ENCODE data around the gene RHOG. TPM values are rescaled to one million over a fixed set of nuclear protein-coding genes. Genes with fewer than 3 reads are reported as not detected.

Gene RHOG
- total and polyA plus RNA-seq, 9 of the 15 experiments (the other 6 are each of a cell fraction or from before 2014, with no cell fraction given): 22.6 to 162 (median 80.3) TPM

DNA sequence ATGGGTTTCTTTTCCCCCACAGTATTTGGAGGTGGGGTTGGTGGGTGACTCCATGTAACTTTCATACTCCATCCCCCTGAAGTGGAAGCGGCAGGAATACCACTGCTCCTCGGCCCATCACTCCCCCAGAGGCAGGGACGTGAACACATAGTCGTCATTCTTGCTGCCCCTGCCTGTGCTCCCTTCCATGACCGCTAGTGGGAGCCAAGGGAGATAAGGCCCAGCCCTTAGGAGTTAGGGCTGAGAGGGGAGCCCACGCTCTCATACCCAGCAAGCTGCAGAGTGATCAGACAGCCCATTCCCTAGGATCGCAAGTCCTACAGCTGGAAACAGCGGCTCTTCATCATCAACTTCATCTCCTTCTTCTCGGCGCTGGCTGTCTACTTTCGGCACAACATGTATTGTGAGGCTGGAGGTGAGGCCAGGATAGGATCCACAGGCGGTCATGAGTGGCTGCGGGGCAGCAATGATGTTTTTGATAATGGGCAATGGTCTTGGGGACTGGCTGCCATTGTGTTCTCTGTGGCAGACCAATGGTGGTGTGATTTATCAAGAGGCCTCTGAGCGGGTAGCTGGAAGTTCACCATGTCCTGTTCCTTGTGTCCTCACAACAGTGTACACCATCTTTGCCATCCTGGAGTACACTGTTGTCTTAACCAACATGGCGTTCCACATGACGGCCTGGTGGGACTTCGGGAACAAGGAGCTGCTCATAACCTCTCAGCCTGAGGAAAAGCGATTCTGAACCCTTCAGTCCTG is 15.9 kb downstream of the RHOG start (continued):
- no peak for TF ChIP-seq ELF2 (CRISPR knock-in tag; IDR thresholded peaks at IDR 0.05)
- TF ChIP-seq, protein P1, sequence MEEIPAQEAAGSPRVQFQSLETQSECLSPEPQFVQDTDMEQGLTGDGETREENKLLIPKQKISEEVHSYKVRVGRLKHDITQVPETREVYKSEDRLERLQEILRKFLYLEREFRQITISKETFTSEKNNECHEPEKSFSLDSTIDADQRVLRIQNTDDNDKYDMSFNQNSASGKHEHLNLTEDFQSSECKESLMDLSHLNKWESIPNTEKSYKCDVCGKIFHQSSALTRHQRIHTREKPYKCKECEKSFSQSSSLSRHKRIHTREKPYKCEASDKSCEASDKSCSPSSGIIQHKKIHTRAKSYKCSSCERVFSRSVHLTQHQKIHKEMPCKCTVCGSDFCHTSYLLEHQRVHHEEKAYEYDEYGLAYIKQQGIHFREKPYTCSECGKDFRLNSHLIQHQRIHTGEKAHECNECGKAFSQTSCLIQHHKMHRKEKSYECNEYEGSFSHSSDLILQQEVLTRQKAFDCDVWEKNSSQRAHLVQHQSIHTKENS (CRISPR knock-in tag; IDR thresholded peaks at IDR 0.05): 0 out of 2 replicates have a peak, but pooled peaks have one; percentile 4
- TF ChIP-seq TSC22D4 (tag; IDR thresholded peaks at IDR 0.05): no peak
- no peak for TF ChIP-seq SAFB2 (IDR thresholded peaks at IDR 0.05; ENCODE audit: borderline replicate concordance, low read depth, low read length, severe bottlenecking)
- no peak for TF ChIP-seq GABPB2 (CRISPR knock-in tag; conservative IDR thresholded peaks at IDR 0.05)
- TF ChIP-seq EGR1 (conservative IDR thresholded peaks at IDR 0.05): peak; percentile 45; the same call in 1 of the 2 replicates
- TF ChIP-seq CTBP1 (IDR thresholded peaks at IDR 0.05; ENCODE audit: borderline replicate concordance): peak; percentile 89
- TF ChIP-seq RAD51 (IDR thresholded peaks at IDR 0.05; ENCODE audit: borderline replicate concordance, low read depth): no peak
- no peak for TF ChIP-seq TGIF2 (CRISPR knock-in tag; IDR thresholded peaks at IDR 0.05)
- TF ChIP-seq SMAD1 (IDR thresholded peaks at IDR 0.05; ENCODE audit: low read depth, low read length, partially characterized antibody): no peak
- TF ChIP-seq, protein P2, sequence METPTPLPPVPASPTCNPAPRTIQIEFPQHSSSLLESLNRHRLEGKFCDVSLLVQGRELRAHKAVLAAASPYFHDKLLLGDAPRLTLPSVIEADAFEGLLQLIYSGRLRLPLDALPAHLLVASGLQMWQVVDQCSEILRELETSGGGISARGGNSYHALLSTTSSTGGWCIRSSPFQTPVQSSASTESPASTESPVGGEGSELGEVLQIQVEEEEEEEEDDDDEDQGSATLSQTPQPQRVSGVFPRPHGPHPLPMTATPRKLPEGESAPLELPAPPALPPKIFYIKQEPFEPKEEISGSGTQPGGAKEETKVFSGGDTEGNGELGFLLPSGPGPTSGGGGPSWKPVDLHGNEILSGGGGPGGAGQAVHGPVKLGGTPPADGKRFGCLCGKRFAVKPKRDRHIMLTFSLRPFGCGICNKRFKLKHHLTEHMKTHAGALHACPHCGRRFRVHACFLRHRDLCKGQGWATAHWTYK (CRISPR knock-in tag; IDR thresholded peaks at IDR 0.05): 0 out of 2 replicates have a peak, but pooled peaks have one; percentile 45
- TF ChIP-seq, protein P3, sequence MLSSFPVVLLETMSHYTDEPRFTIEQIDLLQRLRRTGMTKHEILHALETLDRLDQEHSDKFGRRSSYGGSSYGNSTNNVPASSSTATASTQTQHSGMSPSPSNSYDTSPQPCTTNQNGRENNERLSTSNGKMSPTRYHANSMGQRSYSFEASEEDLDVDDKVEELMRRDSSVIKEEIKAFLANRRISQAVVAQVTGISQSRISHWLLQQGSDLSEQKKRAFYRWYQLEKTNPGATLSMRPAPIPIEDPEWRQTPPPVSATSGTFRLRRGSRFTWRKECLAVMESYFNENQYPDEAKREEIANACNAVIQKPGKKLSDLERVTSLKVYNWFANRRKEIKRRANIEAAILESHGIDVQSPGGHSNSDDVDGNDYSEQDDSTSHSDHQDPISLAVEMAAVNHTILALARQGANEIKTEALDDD (IDR thresholded peaks at IDR 0.05): peak; percentile 45; the same call in 1 of the 2 replicates
- no peak for TF ChIP-seq SNIP1 (IDR thresholded peaks at IDR 0.05; ENCODE audit: low read depth)
- peak; percentile 84 for TF ChIP-seq TFAP4 (CRISPR knock-in tag; IDR thresholded peaks at IDR 0.05; ENCODE audit: borderline replicate concordance)
- TF ChIP-seq SP2 (IDR thresholded peaks at IDR 0.05; ENCODE audit: extremely low read depth, low read depth, low read length, poor library complexity, severe bottlenecking): no peak
- TF ChIP-seq, protein P4, sequence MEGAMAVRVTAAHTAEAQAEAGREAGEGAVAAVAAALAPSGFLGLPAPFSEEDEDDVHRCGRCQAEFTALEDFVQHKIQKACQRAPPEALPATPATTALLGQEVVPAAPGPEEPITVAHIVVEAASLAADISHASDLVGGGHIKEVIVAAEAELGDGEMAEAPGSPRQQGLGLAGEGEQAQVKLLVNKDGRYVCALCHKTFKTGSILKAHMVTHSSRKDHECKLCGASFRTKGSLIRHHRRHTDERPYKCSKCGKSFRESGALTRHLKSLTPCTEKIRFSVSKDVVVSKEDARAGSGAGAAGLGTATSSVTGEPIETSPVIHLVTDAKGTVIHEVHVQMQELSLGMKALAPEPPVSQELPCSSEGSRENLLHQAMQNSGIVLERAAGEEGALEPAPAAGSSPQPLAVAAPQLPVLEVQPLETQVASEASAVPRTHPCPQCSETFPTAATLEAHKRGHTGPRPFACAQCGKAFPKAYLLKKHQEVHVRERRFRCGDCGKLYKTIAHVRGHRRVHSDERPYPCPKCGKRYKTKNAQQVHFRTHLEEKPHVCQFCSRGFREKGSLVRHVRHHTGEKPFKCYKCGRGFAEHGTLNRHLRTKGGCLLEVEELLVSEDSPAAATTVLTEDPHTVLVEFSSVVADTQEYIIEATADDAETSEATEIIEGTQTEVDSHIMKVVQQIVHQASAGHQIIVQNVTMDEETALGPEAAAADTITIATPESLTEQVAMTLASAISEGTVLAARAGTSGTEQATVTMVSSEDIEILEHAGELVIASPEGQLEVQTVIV (CRISPR knock-in tag; IDR thresholded peaks at IDR 0.05; ENCODE audit: borderline replicate concordance): no peak
- no peak for TF ChIP-seq RNF219 (CRISPR knock-in tag; IDR thresholded peaks at IDR 0.05)
- TF ChIP-seq BRD9 (IDR thresholded peaks at IDR 0.05; ENCODE audit: low read depth, partially characterized antibody): peak; percentile 22

All from K562 (cell line).